GM04504 (cell line): ENCODE measurements around the gene DCUN1D3.
"Not testable (repeated sequence)": the region's sequence is repeated elsewhere in the genome, so short reads cannot be mapped to it uniquely, and the experiment has no call there.

Source experiments
- DNase-seq: peaks from one replicate; pipeline ENCODE4 v3.0.0-alpha.2; 2012; ENCODE audit warnings: low read depth

Gene DCUN1D3

DNA sequence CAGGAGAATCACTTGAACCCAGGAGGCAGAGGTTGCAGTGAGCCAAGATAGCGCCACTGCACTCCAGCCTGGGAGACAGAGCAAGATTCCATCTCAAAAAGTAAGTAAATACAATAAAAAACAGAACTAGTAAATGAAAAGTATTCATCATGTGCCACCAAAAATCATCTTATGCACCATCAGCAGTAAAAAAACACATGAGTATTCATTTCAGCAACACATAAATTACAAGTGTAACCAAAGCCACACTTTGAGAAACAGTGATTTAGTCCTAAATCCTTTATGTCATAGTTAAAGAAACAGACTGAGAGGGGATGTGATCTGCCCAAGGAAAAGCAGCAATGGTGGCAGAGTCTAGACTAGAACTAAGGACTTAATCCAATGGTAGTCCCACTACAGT lies 13.0 kb downstream of the DCUN1D3 start:
- no peak for DNase-seq

DNA sequence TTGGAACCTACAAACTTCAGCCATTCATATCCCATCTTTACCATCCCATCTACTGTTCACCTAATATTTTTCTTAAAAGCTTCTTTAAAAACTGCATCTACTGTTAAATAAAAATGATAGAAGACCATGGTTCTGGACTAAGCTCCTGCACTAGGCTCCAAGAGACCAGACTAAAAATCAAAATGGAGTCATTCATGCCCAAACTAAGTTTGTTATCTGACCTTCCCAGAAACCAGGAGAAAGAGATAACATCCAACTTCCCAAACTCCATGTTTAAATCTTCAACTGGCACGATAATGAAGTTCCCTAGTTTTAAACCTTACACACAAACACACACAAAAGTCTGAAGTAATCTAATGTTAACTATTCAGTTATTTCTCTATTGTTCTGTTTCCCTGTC lies 13.8 kb downstream of the DCUN1D3 start:
- DNase-seq = no peak

GRCh38 chr16:20884240-20884556 lies 16.0 kb downstream of the DCUN1D3 start:
- peak; percentile 47 for DNase-seq

DNA sequence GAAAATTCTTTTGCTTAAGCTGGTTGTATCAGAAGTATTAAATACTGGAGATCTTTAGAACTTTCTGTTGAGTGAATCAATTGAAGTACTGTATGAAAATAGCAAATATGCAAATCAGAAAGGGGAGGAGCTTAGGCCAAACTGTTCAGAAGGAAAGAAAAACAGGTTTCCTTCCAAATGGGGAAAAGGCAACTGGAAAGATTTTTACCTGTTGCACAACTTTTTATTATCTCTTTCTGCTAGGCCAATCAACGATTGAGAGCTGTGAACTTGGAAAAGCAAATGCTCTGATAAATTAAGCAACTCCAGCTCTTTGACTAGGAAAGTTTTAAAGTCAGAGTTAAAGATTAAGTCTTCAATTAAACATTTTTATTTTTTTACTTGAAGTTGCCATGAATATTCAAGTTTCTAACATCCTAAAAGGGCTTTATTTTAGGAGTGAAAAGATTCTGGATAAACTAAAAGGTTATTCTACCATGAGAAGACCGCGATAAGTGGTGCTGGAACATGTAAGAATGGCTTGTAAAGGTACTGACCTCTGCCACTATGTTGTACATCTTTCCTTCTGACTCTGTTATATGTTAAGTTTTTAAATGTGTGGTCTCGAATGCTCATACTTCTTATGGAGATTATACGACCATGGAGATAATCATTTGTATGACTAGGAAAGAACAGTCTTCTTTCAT lies 16.5 kb downstream of the DCUN1D3 start:
- DNase-seq = no peak

- DNase-seq = no peak
Measured at GRCh38 chr16:20881503-20881878, 18.7 kb downstream of the DCUN1D3 start.

DNA sequence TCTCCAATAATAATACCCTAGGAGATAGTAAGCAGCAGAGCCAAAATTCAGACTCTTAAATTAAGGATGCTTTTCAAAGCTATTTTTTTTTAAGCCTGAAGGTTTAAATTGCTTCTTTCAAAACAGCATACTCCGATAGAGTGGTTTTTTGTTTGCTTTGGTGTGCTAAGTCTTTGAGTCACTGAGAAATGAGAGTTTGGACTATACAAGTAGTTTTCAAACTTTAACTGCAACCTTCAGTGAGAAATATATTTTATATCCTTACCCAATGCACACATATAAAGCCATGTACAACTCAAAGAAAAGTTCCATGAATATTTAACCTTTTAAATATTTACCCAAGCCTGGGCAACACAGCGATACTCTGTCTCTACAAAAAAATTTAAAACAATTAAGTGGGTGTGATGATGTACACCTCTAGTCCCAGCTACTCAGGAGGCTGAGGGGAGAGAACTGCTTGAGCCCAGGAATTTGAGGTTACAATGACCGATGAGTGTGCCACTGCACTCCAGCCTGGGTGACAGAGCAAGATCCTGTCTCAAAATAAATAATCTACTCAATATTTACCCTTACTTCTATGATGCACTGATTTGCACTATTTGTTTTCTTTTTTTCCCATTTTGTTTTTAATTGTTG lies 19.2 kb downstream of the DCUN1D3 start:
- no peak for DNase-seq

- peak; percentile 7 for DNase-seq
Measured at GRCh38 chr16:20879175-20880040, 20.8 kb downstream of the DCUN1D3 start.

GRCh38 chr16:20878682-20879147 lies 21.4 kb downstream of the DCUN1D3 start:
- DNase-seq = no peak

- no peak for DNase-seq
Measured at GRCh38 chr16:20875355-20875650, 24.9 kb downstream of the DCUN1D3 start.

DNA sequence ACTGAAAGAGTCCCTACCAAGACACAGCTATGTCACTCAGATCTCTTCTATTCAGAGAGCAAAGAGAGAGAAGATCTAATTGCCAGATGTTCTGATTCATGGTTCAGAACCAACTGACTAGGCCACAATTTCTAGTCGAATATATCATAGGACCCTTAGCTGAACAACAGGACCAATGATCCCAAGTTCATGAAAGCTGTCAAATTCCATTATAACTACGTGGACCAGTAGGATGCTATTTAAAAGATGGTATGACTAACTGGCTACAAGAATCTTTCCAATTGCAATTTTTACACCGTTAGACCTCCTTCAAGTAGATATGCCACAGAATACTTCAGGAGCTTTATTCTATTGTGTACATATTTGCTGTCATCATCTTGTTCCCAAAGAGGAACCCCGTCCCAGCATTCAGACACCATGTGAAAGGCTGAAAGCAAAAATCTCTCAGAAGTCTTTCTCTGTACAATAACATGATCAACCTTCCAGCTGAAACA lies 26.0 kb downstream of the DCUN1D3 start:
- no peak for DNase-seq

DNA sequence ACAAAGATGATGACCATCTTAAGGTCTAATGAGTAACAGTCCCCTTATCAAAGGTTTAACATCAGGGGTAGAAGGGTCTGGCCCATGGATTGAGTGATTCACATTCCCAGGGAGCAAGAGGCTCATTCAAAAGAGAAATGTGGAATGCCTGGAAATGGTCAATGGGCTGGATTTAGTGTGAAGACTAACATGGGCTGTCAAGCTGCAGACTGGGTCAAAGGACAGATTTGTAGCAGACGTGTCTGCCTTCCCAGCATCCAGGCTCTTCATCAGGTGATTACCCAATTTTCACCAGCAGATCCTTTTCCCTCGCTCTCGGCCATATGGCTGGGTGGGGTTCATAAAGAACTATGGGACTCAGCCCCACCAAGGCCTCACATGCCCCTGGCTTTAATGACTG lies 26.8 kb downstream of the DCUN1D3 start:
- DNase-seq = no peak

GRCh38 chr16:20871941-20872815 lies 28.0 kb downstream of the DCUN1D3 start:
- no peak for DNase-seq

GRCh38 chr16:20871258-20871657 lies 28.9 kb downstream of the DCUN1D3 start:
- no peak for DNase-seq

DNA sequence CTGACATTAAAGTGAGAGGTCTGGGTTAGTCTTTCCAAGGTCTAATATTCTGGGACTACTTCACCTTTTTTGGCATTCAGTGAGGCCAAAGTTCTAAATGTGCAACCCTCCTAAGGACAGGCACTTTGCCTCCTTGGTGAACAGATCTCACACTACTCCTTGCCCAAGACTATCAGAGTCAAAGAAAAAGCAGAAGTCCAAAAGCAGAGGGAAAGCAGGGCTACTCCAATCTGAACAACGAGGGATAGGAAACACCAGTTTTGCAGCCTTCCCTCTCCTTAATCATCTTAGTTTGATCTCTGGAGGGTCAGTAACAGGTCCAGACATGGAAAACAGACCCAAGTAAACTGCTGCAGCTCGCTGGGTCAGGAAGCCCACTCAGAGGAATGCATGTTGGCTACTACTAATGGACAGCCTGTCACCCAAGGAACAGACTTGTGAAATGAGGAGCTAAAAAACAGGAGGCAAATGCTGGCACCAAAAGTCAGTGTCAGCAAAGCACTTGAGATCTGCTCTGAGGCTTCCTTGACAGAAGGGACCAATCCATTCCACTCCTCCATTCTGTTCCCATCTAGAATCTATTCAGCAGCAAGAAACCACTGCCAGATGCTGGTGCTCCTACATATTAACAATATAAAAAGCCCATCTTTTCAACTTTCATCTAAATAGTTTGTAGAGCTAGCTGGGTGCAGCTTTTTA lies 29.9 kb downstream of the DCUN1D3 start:
- DNase-seq = no peak

- peak; percentile 51 for DNase-seq
Measured at GRCh38 chr16:20868890-20869289, 31.3 kb downstream of the DCUN1D3 start.

DNA sequence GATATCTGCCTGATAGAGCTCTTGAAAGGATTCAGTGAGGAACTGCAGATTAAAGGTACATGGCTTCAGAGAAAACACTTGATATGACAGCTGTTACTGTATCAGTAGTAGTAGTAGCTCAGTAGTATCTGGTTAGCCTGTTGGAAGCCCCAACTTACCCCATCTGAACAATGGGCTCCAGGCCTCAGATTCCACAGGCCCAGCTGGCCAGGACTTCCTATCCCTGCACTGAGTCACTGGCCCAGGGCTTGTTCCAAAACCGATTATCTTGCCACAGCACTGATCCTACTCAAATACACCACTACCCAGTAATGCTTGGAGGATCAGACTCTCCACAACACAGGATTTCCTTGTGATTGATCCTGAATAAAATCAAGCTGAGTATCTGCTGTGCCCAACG lies 32.6 kb downstream of the DCUN1D3 start:
- DNase-seq = no peak

DNA sequence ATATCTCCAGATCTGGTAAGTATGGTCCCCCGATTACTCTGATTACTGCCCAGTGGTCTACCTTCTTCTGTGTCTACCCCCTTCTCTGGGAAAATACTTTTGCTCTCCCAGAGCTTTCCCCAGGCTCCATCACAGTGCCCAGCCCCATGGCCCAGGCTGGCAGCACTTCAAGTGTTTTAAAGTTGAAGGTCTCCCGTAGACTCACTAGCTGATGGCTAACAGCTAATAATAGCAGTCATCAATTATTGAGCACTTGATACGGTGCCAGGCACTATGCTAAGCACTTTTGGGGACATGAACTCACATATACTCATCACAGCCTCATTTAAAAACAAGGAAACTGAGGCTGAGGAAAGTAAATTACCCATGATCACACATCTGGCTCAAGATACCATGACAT lies 33.4 kb downstream of the DCUN1D3 start:
- no peak for DNase-seq

GRCh38 chr16:20866145-20866772 lies 33.9 kb downstream of the DCUN1D3 start:
- DNase-seq = peak; percentile 59

- DNase-seq = no peak
Measured at GRCh38 chr16:20865420-20866131, 34.6 kb downstream of the DCUN1D3 start.

DNA sequence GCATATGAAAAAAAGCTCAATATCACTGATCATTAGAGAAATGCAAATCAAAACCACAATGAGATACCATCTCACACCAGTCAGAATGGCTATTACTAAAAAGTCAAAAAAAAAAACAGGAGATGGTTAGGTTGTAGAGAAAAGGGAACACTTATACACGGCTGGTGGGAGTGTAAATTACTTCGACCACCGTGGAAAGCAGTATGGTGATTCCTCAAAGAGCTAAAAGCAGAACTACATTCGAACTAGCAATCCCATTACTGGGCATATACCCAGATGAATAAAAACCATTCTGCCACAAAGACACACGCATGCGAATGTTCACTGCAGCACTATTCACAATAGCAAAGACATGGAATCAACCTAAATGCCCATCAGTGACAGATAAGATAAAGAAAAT lies 35.8 kb downstream of the DCUN1D3 start:
- DNase-seq = not testable (repeated sequence)
